GM20000 (cell line): ENCODE data around the gene ADARB2.

Experiments used
- DNase-seq: peaks from one replicate; pipeline ENCODE4 v3.0.0; 2012; ENCODE audit warnings: low spot score
- CTCF ChIP-seq: IDR thresholded peaks from 2 replicates; pipeline ENCODE4 v1.5.1; 2012; ENCODE audit warnings: mild to moderate bottlenecking, control low read depth; ENCODE audit errors: extremely low read depth, missing control alignments

Gene ADARB2

GRCh38 chr10:1559761-1560160, 177.6 kb downstream of the ADARB2 start:
- TF ChIP-seq CTCF, result no peak
- DNase-seq, result no peak

GRCh38 chr10:1559311-1559710, 178.0 kb downstream of the ADARB2 start:
- no peak for TF ChIP-seq CTCF
- no peak for DNase-seq

GRCh38 chr10:1558906-1559305, 178.4 kb downstream of the ADARB2 start:
- TF ChIP-seq CTCF, result no peak
- DNase-seq, result no peak

- TF ChIP-seq CTCF, result no peak
- DNase-seq, result no peak
Measured at GRCh38 chr10:1557081-1557480, 180.2 kb downstream of the ADARB2 start.

GRCh38 chr10:1556496-1556895, 180.8 kb downstream of the ADARB2 start:
- DNase-seq, result no peak
- no peak for TF ChIP-seq CTCF

GRCh38 chr10:1553951-1554350, 183.4 kb downstream of the ADARB2 start:
- no peak for TF ChIP-seq CTCF
- DNase-seq, result no peak

GRCh38 chr10:1552881-1553670, 184.2 kb downstream of the ADARB2 start:
- no peak for TF ChIP-seq CTCF
- DNase-seq, result no peak
